ENCODE data around the gene SMIM29.
A peak's percentile ranks its signal among the peaks of the same experiment; 100 is the strongest.

GRCh38 chr6:34236443-34237315 lies 12.1 kb downstream of the SMIM29 start, which contains the start of gene HMGA1:
- TF ChIP-seq POLR2A (IDR thresholded peaks at IDR 0.05; ENCODE audit: borderline replicate concordance, extremely low read depth, insufficient read depth, insufficient read length) (peak; percentile 98), CTCF (IDR thresholded peaks at IDR 0.05 in 2 of 3, conservative IDR thresholded peaks at IDR 0.05 in 1 of 3; ENCODE audit: borderline replicate concordance in 1 of 3, insufficient read depth in 1 of 3, low read depth in 2 of 3, low read length in 2 of 3) (no peak), POLR2AphosphoS5 (IDR thresholded peaks at IDR 0.05; ENCODE audit: low read depth, low read length) (peak; percentile 99), EZH2phosphoT487 (IDR thresholded peaks at IDR 0.05; ENCODE audit: borderline replicate concordance) (no peak), SP1 (IDR thresholded peaks at IDR 0.05; ENCODE audit: low read depth) (no peak), CBX3 (IDR thresholded peaks at IDR 0.05; ENCODE audit: low read depth) (no peak), EZH2 (IDR thresholded peaks at IDR 0.05) (no peak), REST (IDR thresholded peaks at IDR 0.05; ENCODE audit: low read depth) (no peak), JUND (IDR thresholded peaks at IDR 0.05) (no peak)
